HEK293 (cell line): ENCODE results near the gene SPINT2.

Source experiments
- KLF10 ChIP-seq: fragments of 450-650 bp; IDR thresholded peaks from 2 replicates; pipeline ENCODE4 v1.5.1; 2018; ENCODE audit warnings: missing biosample characterization, mild to moderate bottlenecking, missing genetic modification characterization
- KLF7 ChIP-seq: fragments of 450-650 bp; formaldehyde crosslinking; IDR thresholded peaks from 2 replicates; pipeline ENCODE4 v1.5.1; 2016; ENCODE audit warnings: missing biosample characterization, missing genetic modification characterization, borderline replicate concordance
- KLF9 ChIP-seq: fragments of 450-650 bp; formaldehyde crosslinking; IDR thresholded peaks from 2 replicates; pipeline ENCODE4 v1.5.1; 2016; ENCODE audit warnings: missing biosample characterization, missing genetic modification characterization, low read depth
- OVOL3 ChIP-seq: fragments of 450-650 bp; formaldehyde crosslinking; IDR thresholded peaks from 2 replicates; pipeline ENCODE4 v1.5.1; 2016; ENCODE audit warnings: missing biosample characterization, missing genetic modification characterization
- RBAK ChIP-seq: fragments of 450-650 bp; formaldehyde crosslinking; IDR thresholded peaks from 2 replicates; pipeline ENCODE4 v1.5.1; 2016; ENCODE audit warnings: missing biosample characterization, missing genetic modification characterization
- REPIN1 ChIP-seq: fragments of 450-650 bp; formaldehyde crosslinking; IDR thresholded peaks from 2 replicates; pipeline ENCODE4 v1.5.1; 2017; ENCODE audit warnings: missing biosample characterization, missing genetic modification characterization, low read depth
- SP2 ChIP-seq: fragments of 450-650 bp; formaldehyde crosslinking; IDR thresholded peaks from 2 replicates; pipeline ENCODE4 v1.5.1; 2016; ENCODE audit warnings: missing biosample characterization, missing genetic modification characterization
- WT1 ChIP-seq: fragments of 450-650 bp; formaldehyde crosslinking; IDR thresholded peaks from 2 replicates; pipeline ENCODE4 v1.5.1; 2016; ENCODE audit warnings: missing biosample characterization, missing genetic modification characterization
- ZBTB26 ChIP-seq: fragments of 450-650 bp; formaldehyde crosslinking; optimal IDR thresholded peaks from 2 replicates; pipeline ENCODE3; 2016; ENCODE audit warnings: missing biosample characterization, mild to moderate bottlenecking, missing genetic modification characterization
- ZBTB8A ChIP-seq: fragments of 450-650 bp; formaldehyde crosslinking; IDR thresholded peaks from 2 replicates; pipeline ENCODE4 v1.5.1; 2016; ENCODE audit warnings: missing biosample characterization, missing genetic modification characterization
- ZFP69B ChIP-seq: fragments of 450-650 bp; formaldehyde crosslinking; IDR thresholded peaks from 2 replicates; pipeline ENCODE4 v1.5.1; 2016; ENCODE audit warnings: missing biosample characterization, missing genetic modification characterization
- ZNF18 ChIP-seq: fragments of 450-650 bp; formaldehyde crosslinking; IDR thresholded peaks from 2 replicates; pipeline ENCODE4 v1.5.1; 2016; ENCODE audit warnings: missing biosample characterization, missing genetic modification characterization
- ZNF19 ChIP-seq: fragments of 450-650 bp; formaldehyde crosslinking; IDR thresholded peaks from 2 replicates; pipeline ENCODE4; 2016; ENCODE audit warnings: missing biosample characterization, missing genetic modification characterization, low read depth
- ZNF211 ChIP-seq: fragments of 450-650 bp; formaldehyde crosslinking; IDR thresholded peaks from 2 replicates; pipeline ENCODE4 v1.5.1; 2016; ENCODE audit warnings: low read depth, missing biosample characterization, missing genetic modification characterization
- ZNF280D ChIP-seq: fragments of 450-650 bp; formaldehyde crosslinking; IDR thresholded peaks from 2 replicates; pipeline ENCODE4 v1.5.1; 2016; ENCODE audit warnings: missing biosample characterization, missing genetic modification characterization
- ZNF664 ChIP-seq: fragments of 450-650 bp; formaldehyde crosslinking; IDR thresholded peaks from 2 replicates; pipeline ENCODE4 v1.5.1; 2016; ENCODE audit warnings: missing biosample characterization, missing genetic modification characterization
- ZNF701 ChIP-seq: fragments of 450-650 bp; formaldehyde crosslinking; IDR thresholded peaks from 2 replicates; pipeline ENCODE4 v1.5.1; 2016; ENCODE audit warnings: missing biosample characterization, missing genetic modification characterization
- TF ChIP-seq, protein P1 (sequence below): fragments of 450-650 bp; formaldehyde crosslinking; IDR thresholded peaks from 2 replicates; pipeline ENCODE4 v1.5.1; 2016; ENCODE audit warnings: missing biosample characterization, missing genetic modification characterization
- TF ChIP-seq, protein P2 (sequence below): fragments of 450-650 bp; formaldehyde crosslinking; IDR thresholded peaks from 2 replicates; pipeline ENCODE4 v1.5.1; 2016; ENCODE audit warnings: missing biosample characterization, missing genetic modification characterization

SPINT2 gene

GRCh38 chr19:38229585-38230073, 34.7 kb upstream of the SPINT2 start (continued):
- no peak for TF ChIP-seq ZNF18 (tag by site-specific recombination)
- no peak for TF ChIP-seq ZNF19 (tag by site-specific recombination)
- TF ChIP-seq WT1 (tag by site-specific recombination): 0 out of 2 replicates have a peak, but pooled peaks have one; percentile 12
- TF ChIP-seq ZBTB8A (tag by site-specific recombination): peak; percentile 93
- TF ChIP-seq ZFP69B (tag by site-specific recombination): no peak
- no peak for TF ChIP-seq ZNF664 (tag by site-specific recombination)
- TF ChIP-seq REPIN1 (tag by site-specific recombination): no peak
- no peak for TF ChIP-seq ZNF701 (tag by site-specific recombination)
- TF ChIP-seq RBAK (tag by site-specific recombination): no peak
- TF ChIP-seq ZNF211: no peak
- TF ChIP-seq, protein P1, sequence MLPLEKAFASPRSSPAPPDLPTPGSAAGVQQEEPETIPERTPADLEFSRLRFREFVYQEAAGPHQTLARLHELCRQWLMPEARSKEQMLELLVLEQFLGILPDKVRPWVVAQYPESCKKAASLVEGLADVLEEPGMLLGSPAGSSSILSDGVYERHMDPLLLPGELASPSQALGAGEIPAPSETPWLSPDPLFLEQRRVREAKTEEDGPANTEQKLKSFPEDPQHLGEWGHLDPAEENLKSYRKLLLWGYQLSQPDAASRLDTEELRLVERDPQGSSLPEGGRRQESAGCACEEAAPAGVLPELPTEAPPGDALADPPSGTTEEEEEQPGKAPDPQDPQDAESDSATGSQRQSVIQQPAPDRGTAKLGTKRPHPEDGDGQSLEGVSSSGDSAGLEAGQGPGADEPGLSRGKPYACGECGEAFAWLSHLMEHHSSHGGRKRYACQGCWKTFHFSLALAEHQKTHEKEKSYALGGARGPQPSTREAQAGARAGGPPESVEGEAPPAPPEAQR (tag by site-specific recombination): no peak
- TF ChIP-seq KLF10 (tag by site-specific recombination): peak; percentile 94
- TF ChIP-seq OVOL3: no peak
- TF ChIP-seq, protein P2, sequence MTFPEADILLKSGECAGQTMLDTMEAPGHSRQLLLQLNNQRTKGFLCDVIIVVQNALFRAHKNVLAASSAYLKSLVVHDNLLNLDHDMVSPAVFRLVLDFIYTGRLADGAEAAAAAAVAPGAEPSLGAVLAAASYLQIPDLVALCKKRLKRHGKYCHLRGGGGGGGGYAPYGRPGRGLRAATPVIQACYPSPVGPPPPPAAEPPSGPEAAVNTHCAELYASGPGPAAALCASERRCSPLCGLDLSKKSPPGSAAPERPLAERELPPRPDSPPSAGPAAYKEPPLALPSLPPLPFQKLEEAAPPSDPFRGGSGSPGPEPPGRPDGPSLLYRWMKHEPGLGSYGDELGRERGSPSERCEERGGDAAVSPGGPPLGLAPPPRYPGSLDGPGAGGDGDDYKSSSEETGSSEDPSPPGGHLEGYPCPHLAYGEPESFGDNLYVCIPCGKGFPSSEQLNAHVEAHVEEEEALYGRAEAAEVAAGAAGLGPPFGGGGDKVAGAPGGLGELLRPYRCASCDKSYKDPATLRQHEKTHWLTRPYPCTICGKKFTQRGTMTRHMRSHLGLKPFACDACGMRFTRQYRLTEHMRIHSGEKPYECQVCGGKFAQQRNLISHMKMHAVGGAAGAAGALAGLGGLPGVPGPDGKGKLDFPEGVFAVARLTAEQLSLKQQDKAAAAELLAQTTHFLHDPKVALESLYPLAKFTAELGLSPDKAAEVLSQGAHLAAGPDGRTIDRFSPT: no peak
- no peak for TF ChIP-seq KLF7 (tag by site-specific recombination)
- peak; percentile 64 for TF ChIP-seq ZBTB26 (tag by site-specific recombination)
- peak; percentile 81 for TF ChIP-seq SP2 (tag by site-specific recombination)
- TF ChIP-seq ZNF280D (tag by site-specific recombination): no peak
- peak; percentile 88 for TF ChIP-seq KLF9 (tag by site-specific recombination)
